Urinary bladder (tissue), 4 donors: ENCODE measurements around the gene LEO1. TPM values are rescaled to one million over a fixed set of nuclear protein-coding genes. Genes with fewer than 3 reads are reported as not detected.

Experiments
- DNase-seq: peaks from one replicate; pipeline ENCODE4 v3.0.0-alpha.2; 2015; ENCODE audit errors: extremely low spot score
- H3K27ac ChIP-seq: one replicate; pipeline ENCODE4 v1.5.1; 2013; ENCODE audit warnings: low read depth, mild to moderate bottlenecking, moderate library complexity
- H3K36me3 ChIP-seq: one replicate; pipeline ENCODE4 v1.6.1; 2013; ENCODE audit warnings: mild to moderate bottlenecking, moderate library complexity; ENCODE audit not compliant: insufficient read depth
- H3K4me1 ChIP-seq: one replicate; pipeline ENCODE4 v1.6.1; 2013; ENCODE audit warnings: mild to moderate bottlenecking, moderate library complexity; ENCODE audit not compliant: insufficient read depth
- H3K4me3 ChIP-seq: one replicate; pipeline ENCODE4 v1.5.1; 2013; ENCODE audit warnings: low read depth, low read length
- WGBS: extraction: QIAGEN DNeasy Blood & Tissue Kit; methylation state at CpG from one replicate; pipeline ENCODE4 v1.1.7; 2013; 5-methylcytosine and 5-hydroxymethylcytosine counted together
- polyA plus RNA-seq: library from polyadenylated mRNA; stranded (reverse); fragments of 200-250 nt; gene quantifications from one replicate; pipeline ENCODE4 v1.2.3, GENCODE V29; 2013
- total RNA-seq: library from RNA; depleted of rRNA; stranded (reverse); fragments of >200 nt; gene quantifications from one replicate; pipeline ENCODE4 v1.2.3, GENCODE V29; 2014
- donor health status: healthy with polysubstance abuse.
- donor health status: healthy.

The LEO1 gene
- total and polyA plus RNA-seq, 2 donors = 12.7 to 25.5 TPM

DNA sequence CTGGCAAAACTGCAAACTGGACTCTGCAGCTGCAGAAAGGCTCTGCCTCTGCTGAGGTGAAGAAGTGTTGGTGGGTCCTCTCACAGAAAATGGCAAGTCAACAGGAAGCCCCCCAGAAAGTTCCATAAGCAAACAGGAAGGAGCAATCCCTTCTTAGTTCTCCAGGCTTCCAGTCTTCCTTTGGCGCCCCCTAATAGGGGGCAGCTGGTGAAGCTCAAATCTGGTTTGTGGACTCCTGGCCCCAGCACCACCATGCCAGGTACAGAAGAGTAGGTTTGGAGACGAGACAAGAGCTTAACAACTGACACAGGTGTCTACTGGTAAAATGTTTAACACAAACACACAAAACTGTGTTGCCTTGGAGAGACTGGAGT, 35.5 kb downstream of the LEO1 start:
- 81% methylated on average over 2 of the region's 2 CpGs for WGBS
- no peak overlapping the region for H3K27ac ChIP-seq
- no peaks in the 10 kb centered on the region for H3K36me3 ChIP-seq
- no peak overlapping the region for H3K4me3 ChIP-seq
- H3K4me1 ChIP-seq = no peaks in the 10 kb centered on the region
- no peak for DNase-seq

DNA sequence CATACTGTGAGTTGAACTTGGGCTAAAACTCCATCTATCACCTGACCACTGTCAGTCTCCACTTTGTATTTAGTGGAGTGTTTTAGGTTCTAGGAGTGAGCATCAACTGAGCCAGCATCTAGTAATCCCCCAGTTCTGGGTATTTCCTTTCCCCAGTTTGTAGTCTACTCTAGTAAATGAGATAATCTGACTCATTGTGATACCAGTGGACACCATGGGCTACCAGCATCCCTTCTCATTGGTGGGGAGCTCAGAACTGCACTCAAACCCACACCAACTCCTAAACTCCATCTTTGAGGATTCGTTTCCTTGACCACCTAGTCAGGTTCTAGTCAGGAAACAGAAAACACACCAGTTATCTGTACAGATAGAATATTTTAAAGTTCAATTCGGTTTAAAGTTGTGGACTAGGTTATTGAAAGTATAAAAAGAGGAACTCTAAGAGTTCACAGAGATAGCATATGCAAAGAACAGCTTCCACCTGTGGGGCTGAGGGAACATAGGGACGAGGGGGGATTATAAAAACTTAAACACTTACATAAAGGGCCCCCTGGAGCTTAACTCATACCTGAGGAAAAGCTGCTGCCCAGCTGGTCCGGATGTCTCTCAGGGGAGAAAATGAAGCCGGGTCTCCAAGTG, 36.0 kb downstream of the LEO1 start:
- DNase-seq = no peak
- H3K4me1 ChIP-seq = no peaks in the 10 kb centered on the region
- no peak overlapping the region for H3K27ac ChIP-seq
- 75% methylated on average over 5 of the region's 5 CpGs for WGBS
- H3K36me3 ChIP-seq = no peaks in the 10 kb centered on the region
- H3K4me3 ChIP-seq = no peak overlapping the region

DNA sequence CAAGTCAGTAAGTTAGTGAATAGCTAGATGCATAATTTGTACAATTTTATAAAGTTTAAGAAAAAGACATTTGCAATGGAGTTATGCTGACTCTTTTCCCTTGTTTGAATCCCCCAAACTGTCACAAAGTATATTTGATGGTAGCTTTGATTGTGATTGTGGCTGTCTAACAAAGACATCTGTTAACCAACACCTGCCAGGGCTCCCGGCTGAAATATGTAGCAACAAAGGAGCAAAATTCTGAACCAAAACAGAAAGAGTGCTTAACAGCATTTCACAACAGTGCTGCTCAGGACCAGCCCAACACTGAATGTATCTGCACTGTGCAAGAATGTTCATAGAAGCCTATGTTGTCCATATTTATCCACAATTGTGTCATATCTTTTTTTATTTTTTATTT, 39.4 kb downstream of the LEO1 start:
- H3K4me3 ChIP-seq = no peak overlapping the region
- WGBS = 68% methylated on average over 1 of the region's 1 CpG
- no peaks in the 10 kb centered on the region for H3K4me1 ChIP-seq
- no peak overlapping the region for H3K27ac ChIP-seq
- no peak for DNase-seq
- no peaks in the 10 kb centered on the region for H3K36me3 ChIP-seq

DNA sequence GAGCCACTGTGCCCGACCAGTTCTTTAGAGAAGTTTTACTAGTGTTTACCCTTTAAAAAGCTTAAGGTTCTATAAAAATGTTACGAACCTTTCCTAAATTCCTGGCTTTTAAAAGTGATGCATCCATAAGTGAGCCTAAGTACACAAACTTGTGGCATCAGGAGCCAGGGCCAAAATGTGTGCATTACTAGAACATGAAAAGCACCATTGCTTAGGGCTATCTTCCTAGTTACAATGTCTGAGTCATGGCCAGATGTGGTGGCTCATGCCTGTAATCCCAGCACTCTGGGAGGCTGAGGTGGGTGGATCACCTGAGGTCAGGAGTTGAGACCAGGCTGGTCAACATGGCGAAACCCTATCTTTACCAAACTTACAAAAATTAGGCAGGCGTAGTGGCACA, 39.9 kb downstream of the LEO1 start:
- Histone ChIP-seq H3K36me3 (no peaks in the 10 kb centered on the region), H3K4me3 (no peak overlapping the region), H3K4me1 (no peaks in the 10 kb centered on the region), H3K27ac (no peak overlapping the region)
- DNase-seq = no peak
- WGBS = 82% methylated on average over 4 of the region's 4 CpGs

DNA sequence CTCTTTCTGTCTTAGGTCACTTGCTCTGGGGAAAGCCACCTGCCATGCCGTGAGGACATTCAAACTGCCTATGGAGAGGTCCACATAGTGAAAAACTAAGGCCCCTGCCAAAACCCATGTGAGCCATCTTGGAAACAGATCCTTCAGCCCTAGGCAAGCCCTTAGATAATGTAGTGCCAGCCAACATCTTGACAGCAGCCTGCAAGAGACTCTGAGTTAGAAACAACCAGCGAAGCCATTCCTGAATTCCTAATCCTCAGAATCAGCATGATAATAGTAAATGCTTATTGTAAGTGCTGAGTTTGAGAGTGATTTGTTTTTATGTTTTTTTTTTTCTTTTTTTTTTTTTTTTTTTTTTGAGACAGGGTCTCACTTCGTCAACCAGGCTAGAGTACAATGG, 40.6 kb downstream of the LEO1 start:
- Histone ChIP-seq H3K4me1 (no peaks in the 10 kb centered on the region), H3K27ac (no peak overlapping the region), H3K4me3 (no peak overlapping the region), H3K36me3 (peaks cover 2% of the 10 kb centered on the region)
- no peak for DNase-seq
- WGBS = 95% methylated on average over 3 of the region's 3 CpGs

DNA sequence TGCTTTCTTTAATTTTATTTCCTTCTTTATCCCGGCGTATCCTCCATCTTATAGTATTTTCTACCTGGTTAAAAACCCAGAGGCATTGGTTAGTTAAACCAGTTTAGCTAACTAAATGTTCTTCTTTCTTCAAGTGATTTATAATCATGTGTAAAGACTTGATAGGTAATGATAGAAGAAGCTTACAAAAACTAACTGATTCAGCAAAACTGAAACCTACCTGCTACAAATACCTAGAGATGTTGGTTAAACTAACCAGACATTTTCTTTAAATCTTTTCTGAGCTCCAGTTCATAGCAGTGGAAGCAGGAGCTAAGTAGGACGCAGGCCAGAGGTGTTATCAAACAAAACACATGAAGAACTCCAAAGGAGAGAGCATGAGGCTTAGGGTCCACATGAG, 44.8 kb downstream of the LEO1 start:
- H3K4me3 ChIP-seq = no peak overlapping the region
- H3K4me1 ChIP-seq = no peaks in the 10 kb centered on the region
- WGBS = over 99% methylated on average over 3 of the region's 3 CpGs
- no peak for DNase-seq
- H3K36me3 ChIP-seq = peaks cover 2% of the 10 kb centered on the region
- no peak overlapping the region for H3K27ac ChIP-seq

DNA sequence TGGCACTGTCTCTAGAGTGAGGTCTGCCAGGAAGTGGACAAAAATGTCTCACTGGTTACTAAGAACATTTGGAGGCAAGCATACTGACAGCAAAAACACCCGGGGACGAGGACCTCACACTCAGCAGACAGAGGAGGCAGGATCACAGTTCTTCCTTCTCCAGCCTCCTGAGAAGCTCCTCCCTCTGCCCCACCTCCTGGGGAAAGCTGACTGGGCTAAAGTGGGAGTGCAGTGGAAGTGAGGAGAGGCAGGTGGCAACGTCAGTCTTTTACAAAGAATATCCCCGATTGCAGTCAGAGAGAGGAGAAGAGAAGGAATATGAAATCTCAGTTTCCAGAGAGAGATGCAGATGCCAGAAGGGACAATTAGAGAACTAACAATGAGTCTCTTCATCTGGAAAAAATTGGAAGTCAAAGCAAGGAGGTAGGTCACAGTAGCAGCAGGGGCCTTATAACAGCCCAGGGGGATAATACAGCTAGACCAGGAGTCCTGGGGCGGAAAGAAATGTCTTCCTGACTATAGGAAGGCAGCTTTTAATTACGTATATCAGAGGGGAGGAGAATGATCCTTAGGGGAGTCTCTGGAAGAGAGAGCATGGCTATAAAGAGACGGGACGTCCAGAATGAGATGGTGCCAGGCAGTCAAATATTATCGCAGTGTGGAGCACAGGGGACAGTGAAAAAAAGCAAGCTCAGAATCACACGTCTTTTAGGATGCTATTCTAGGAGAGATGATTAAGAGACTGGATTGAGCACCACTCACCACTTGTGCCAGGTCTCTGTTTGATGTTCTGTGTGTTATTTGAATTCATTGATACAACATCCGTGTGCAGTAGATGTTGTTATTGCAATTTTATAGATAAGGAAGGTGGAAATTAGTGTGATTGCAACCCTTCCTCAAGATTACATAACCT, 47.2 kb downstream of the LEO1 start:
- no peak overlapping the region for H3K4me3 ChIP-seq
- peaks cover 2% of the 10 kb centered on the region for H3K36me3 ChIP-seq
- no peak for DNase-seq
- no peak overlapping the region for H3K27ac ChIP-seq
- H3K4me1 ChIP-seq = no peaks in the 10 kb centered on the region
- WGBS = 76% methylated on average over 11 of the region's 11 CpGs

DNA sequence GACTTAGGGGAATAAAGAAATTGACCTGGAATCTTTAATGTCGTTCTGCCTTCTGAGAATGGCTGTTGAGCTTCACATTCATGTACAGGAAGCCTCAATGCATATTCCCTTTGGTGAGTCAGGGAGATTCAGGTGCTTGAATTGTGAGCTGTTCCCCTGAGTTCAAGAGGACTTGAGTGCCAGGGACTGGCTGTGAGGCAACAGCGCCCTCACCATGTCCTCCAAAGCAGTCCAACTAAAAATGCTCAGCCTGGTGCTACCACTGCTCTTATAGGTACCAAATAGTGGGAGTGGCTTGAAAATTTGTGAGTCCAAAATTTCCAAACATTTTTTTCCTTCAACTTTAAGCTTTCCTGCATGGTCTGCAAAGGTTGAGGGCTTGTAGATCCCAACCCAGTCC, 54.1 kb downstream of the LEO1 start:
- Histone ChIP-seq H3K4me1 (no peaks in the 10 kb centered on the region), H3K27ac (no peak overlapping the region), H3K36me3 (peaks cover 8% of the 10 kb centered on the region), H3K4me3 (no peak overlapping the region)
- DNase-seq = no peak
- 73% methylated on average over 2 of the region's 2 CpGs for WGBS

DNA sequence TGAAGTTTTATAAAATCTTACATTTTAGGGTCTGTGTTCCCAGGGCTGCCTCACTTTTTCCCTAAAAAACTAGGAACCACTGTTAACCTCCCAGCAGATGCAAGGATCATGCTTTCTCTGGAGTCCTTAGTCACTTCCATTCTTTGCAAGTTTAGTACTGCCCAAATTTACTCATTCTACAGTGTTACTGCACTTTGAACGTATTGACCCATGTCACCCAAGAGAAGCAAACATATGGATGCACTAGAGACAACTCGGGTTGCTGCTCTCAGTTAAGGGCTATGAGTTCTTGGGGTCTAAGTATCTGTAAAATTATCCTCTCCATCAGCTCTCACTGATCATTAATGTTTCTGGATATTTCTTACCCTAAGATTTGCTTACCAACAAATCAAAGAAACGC, 59.0 kb downstream of the LEO1 start:
- peaks cover 4% of the 10 kb centered on the region for H3K36me3 ChIP-seq
- H3K4me1 ChIP-seq = no peaks in the 10 kb centered on the region
- DNase-seq = no peak
- no peak overlapping the region for H3K4me3 ChIP-seq
- 96% methylated on average over 3 of the region's 3 CpGs for WGBS
- H3K27ac ChIP-seq = no peak overlapping the region

DNA sequence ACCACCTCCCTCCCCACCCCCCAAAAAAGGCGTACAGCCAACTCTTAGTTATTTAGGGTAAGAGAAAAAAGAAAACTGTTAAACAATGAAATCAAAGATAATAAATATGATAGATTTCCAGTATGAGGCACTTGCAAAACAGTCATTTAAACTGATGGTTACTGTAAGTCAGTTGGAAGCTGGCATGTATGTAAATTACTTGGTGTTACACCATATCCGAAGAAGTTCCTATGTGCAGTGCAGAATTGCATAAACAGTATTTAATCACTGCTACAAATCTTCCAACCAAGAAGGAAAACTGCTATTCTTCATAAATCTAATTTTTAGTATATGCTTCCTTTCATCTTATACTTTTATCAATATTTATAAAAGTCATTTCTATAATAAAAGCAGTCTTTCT, 62.0 kb downstream of the LEO1 start:
- peaks cover 2% of the 10 kb centered on the region for H3K36me3 ChIP-seq
- no peaks in the 10 kb centered on the region for H3K4me1 ChIP-seq
- 91% methylated on average over 2 of the region's 2 CpGs for WGBS
- no peak overlapping the region for H3K27ac ChIP-seq
- no peak overlapping the region for H3K4me3 ChIP-seq
- DNase-seq = no peak

DNA sequence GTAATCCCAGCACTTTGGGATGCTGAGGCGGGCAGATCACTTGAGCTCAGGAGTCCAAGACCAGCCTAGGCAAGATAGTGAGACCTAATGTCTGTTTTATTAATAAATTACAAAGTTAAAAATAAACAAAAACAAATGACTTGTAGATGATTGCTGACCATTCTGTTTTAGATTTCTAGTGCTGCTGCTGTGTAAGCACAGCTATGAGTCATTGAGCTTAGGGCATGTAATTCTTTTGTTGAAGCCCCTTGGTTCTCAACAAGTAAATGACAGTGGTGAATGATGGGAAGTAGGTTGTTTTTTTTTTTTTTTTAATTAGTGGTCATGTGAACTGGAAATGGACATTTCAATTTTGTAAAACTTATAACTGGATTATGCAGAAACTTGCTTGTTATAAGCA, 63.3 kb downstream of the LEO1 start:
- Histone ChIP-seq H3K27ac (no peak overlapping the region), H3K4me1 (no peaks in the 10 kb centered on the region), H3K4me3 (no peak overlapping the region), H3K36me3 (peaks cover 2% of the 10 kb centered on the region)
- DNase-seq = no peak
- 95% methylated on average over 1 of the region's 1 CpG for WGBS

DNA sequence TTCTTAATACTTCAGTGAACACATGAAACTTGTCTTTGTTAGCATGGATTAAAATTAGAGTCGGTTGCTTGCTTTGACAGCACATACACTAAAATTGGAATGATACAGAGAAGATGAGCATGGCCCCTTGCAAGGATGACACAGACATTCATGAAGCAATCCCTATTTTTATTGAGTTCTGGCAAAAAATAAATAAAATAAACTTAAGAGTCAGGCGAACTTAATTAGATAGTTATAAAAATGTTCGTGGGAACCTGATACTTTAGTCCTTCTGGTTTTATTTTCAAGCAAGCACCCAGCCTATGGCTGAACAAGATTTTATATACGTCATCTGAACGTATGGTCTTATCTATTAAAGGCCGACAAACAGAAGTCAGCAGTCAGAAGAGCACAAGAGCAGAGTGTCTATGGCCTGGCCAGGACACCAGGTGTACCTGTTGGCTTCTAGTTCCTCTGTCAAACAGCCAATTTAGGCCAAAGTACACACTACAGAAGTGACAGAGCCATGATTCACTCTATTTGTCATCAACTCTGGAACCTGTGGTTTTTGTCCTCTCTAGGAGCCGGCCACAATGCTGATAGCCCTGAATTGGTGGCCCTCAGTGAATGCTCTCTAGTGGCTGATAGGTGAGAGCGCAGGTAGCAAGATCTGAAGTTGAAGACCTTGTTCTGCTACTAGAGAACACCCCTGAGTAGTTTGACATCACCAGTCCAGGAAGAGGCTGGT, 64.3 kb downstream of the LEO1 start:
- Histone ChIP-seq H3K4me1 (no peaks in the 10 kb centered on the region), H3K36me3 (peaks cover 2% of the 10 kb centered on the region), H3K27ac (no peak overlapping the region), H3K4me3 (no peak overlapping the region)
- no peak for DNase-seq
- WGBS = 74% methylated on average over 8 of the region's 8 CpGs

DNA sequence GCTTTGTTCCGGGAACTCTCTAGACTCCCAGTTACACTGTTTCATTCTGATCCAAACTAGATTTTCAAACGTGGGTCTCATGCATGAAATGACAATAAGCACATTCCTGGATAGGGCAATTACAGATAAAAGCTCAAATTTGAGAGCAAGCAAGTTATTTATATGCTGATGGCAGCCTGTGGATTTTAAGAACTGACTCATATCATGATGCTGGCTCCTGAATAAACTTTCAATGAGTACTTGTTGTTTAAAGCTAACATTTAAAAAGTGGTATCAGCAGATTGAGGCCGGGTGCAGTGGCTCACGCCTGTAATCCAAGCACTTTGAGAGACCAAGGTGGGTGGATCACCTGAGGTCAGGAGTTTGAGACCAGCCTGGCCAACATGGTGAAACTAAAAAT, 66.6 kb downstream of the LEO1 start:
- peaks cover 7% of the 10 kb centered on the region for H3K36me3 ChIP-seq
- H3K4me3 ChIP-seq = no peak overlapping the region
- H3K4me1 ChIP-seq = no peaks in the 10 kb centered on the region
- H3K27ac ChIP-seq = no peak overlapping the region
- DNase-seq = no peak
- WGBS = 75% methylated on average over 4 of the region's 4 CpGs

DNA sequence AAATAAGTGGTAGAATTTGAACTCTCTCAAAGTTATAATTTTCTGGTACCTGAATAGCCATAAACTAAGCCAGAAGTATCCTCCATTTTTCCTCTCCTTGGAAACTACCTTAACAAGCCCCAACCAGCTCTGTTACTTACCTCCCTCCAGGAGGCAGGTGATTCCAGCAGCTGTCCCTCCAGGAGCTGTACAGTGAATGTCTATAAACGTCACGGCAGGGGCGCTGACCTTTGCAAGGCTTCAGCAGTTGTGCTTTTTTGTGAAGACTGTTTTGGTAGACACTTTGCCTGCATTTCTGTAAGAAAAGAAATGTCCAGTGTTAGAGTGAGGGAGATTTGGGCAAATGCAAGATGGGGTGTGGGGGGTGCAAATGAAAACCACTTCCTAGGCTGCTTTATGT, 67.2 kb downstream of the LEO1 start:
- Histone ChIP-seq H3K36me3 (peaks cover 6% of the 10 kb centered on the region), H3K4me1 (no peaks in the 10 kb centered on the region), H3K4me3 (no peak overlapping the region), H3K27ac (no peak overlapping the region)
- no peak for DNase-seq
- 82% methylated on average over 3 of the region's 3 CpGs for WGBS
